Activated naive CD4-positive, alpha-beta T cell treated with anti-CD3 and anti-CD28 coated beads, Interleukin-2, amount 10 ng/mL, durations not matched to agents 7 days and 5 days (primary cell): ENCODE results near the gene TACC2.
A peak's percentile ranks its signal among the peaks of the same experiment; 100 is the strongest.

Experiments
- CTCF ChIA-PET: fragments of 350-600 bp; sonication (Branson Sonifier 250); formaldehyde crosslinking; loops from one replicate; lab custom pipeline; 2021; ENCODE audit warnings: antibody characterized with exemption; lab: Charles Lee
- DNase-seq: peaks from one replicate; pipeline ENCODE4 v3.0.0-alpha.2; 2020
- H3K27ac Mint-ChIP-seq: one replicate; pipeline ENCODE4 v1.8.0; 2021; ENCODE audit warnings: mild to moderate bottlenecking, moderate library complexity, mixed read lengths
- H3K27me3 Mint-ChIP-seq: one replicate; pipeline ENCODE4 v1.8.0; 2021; ENCODE audit warnings: mild to moderate bottlenecking, mixed read lengths
- H3K36me3 Mint-ChIP-seq: one replicate; pipeline ENCODE4 v1.8.0; 2021; ENCODE audit warnings: mixed read lengths
- H3K4me1 Mint-ChIP-seq: one replicate; pipeline ENCODE4 v1.8.0; 2021; ENCODE audit warnings: mixed read lengths
- H3K4me3 Mint-ChIP-seq: one replicate; pipeline ENCODE4 v1.8.0; 2021; ENCODE audit warnings: mild to moderate bottlenecking, moderate library complexity, mixed read lengths
- H3K9me3 Mint-ChIP-seq: one replicate; pipeline ENCODE4 v1.8.0; 2021; ENCODE audit warnings: mixed read lengths

TACC2 gene

DNA sequence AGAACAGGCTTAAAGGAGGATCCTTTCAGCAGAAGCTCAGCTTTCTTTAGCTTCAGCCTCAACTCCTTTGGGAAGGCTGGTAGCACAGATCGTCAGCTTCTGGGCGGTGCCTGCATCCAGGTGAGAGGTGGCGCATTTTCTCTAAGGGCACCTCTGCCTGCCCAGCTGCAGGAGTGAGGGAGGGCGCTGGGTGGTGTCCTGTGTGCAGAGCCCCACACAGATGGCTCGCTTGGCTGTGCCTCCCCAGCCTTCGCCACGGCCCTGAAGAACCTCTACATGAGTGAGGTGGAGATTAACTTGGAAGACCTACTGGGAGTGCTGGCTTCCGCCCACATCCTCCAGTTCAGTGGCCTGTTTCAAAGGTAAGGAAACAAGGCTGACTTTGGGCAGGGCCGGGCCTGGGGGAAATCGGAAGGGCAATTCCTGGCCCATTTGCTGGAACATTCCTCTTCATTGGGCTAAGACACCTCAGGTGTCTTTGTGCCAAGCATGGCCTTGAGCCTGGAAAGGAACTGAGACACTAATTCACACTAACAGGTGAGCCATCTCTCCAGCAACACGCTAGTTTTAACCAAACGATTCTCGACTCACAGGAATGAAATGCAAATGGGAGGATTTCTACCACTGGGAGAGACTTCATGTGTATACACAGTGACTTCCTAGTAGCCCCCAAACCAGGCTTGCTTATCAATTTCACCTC is 302.0 kb downstream of the TACC2 start:
- Mint-ChIP-seq H3K9me3 (no peaks in the 10 kb centered on the region), H3K4me1 (peaks cover 19% of the 10 kb centered on the region), H3K27ac (no peak overlapping the region), H3K36me3 (no peaks in the 10 kb centered on the region), H3K4me3 (no peak overlapping the region), H3K27me3 (peaks cover 20% of the 10 kb centered on the region)
- CTCF ChIA-PET: no interaction called here
- no peak for DNase-seq

DNA sequence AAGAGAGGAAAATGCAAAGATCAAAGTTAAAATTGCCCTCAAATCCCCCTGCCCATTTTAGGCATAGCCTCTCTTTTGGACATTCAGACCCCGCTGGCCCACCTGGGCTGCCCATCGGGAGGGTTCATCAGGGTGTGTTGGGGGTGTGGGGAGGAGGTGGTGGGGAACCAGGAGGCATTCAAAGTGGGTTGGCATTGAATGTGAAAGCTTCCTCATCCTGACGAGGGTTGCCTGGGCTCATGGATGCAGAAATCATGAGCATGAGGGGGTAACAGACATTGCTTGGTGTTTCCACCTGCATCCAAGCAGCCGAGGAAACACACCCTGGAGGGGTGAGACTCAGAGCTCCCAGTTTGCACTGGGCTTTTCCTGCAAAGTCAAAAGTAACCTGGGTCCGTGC is 302.8 kb downstream of the TACC2 start:
- H3K4me1 Mint-ChIP-seq: peaks cover 19% of the 10 kb centered on the region
- no peaks in the 10 kb centered on the region for H3K36me3 Mint-ChIP-seq
- no peaks in the 10 kb centered on the region for H3K9me3 Mint-ChIP-seq
- H3K27ac Mint-ChIP-seq: no peak overlapping the region
- peaks cover 19% of the 10 kb centered on the region for H3K27me3 Mint-ChIP-seq
- CTCF ChIA-PET: no interaction called here
- no peak for DNase-seq
- no peak overlapping the region for H3K4me3 Mint-ChIP-seq

DNA sequence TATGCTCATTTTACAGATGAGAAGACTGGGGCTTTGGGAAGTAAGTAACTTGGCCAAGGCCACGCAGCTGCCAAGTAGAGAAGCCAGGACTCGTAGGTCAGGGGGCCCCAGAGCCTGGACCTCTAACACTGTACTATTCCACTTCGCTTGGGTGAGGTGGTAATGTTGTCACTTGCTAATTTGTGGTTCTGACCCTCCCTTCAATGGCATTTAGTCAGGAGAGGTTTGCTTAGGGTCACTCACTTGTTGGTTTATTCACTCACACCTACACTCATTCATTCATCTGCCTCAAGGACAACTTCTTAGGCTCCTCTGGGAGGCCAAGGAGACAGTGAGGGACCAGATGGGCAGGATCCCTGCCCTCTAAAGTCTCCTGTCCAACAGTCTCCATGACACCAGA is 303.4 kb downstream of the TACC2 start:
- no peak for DNase-seq
- H3K36me3 Mint-ChIP-seq: no peaks in the 10 kb centered on the region
- no peak overlapping the region for H3K27ac Mint-ChIP-seq
- peaks cover 26% of the 10 kb centered on the region for H3K27me3 Mint-ChIP-seq
- H3K4me3 Mint-ChIP-seq: no peak overlapping the region
- no peaks in the 10 kb centered on the region for H3K9me3 Mint-ChIP-seq
- CTCF ChIA-PET: interaction anchor here (1.2 kb wide), 1 partner anchor 9 kb away, joined by 3 read pairs; no protein-coding TSS in a partner anchor
- H3K4me1 Mint-ChIP-seq: peaks cover 19% of the 10 kb centered on the region

DNA sequence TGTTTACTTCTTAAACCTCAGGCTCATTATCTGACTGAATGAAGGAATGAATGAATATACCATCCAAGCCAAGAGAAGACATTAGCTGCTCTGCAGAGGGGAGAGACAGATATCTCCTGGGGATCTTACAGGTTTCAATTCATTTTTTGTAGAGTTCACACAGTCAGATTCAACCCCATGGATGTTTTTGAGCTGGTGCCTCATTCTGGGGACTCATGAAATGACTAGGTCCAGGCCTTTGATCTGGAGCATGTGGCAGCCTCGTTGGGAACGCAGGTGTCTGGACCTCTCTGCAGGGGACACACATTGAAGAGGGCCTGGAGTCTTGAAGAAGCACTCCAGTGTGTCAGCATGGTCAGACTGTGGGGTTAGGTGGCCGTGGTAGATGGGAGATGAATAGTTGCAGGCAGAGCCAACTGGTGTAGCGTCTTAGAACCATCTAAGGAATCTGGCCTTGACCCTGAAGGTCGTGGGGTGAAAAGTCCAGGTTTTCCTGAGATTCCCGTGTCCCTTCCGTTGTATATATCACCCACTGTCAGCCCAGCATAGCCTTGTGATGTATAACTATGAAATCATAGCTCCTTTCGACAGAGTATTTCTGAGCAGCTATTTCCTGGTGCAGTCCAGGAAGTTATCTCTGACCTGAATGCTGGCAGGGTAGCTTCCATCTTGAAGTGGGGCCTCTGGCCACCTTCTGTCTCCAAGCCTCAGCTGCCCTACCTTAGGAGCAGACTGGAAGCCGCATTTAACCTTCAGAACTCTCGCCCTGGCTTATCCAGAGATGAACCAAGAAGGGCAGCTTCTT is 304.4 kb downstream of the TACC2 start:
- DNase-seq: no peak
- CTCF ChIA-PET: interaction anchor here (1.2 to 1.3 kb wide), 2 partner anchors 10 to 143 kb away, joined by 3 to 5 read pairs; no protein-coding TSS in a partner anchor
- H3K4me1 Mint-ChIP-seq: peaks cover 19% of the 10 kb centered on the region
- no peak overlapping the region for H3K4me3 Mint-ChIP-seq
- no peaks in the 10 kb centered on the region for H3K9me3 Mint-ChIP-seq
- H3K36me3 Mint-ChIP-seq: no peaks in the 10 kb centered on the region
- peaks cover 26% of the 10 kb centered on the region for H3K27me3 Mint-ChIP-seq
- no peak overlapping the region for H3K27ac Mint-ChIP-seq

DNA sequence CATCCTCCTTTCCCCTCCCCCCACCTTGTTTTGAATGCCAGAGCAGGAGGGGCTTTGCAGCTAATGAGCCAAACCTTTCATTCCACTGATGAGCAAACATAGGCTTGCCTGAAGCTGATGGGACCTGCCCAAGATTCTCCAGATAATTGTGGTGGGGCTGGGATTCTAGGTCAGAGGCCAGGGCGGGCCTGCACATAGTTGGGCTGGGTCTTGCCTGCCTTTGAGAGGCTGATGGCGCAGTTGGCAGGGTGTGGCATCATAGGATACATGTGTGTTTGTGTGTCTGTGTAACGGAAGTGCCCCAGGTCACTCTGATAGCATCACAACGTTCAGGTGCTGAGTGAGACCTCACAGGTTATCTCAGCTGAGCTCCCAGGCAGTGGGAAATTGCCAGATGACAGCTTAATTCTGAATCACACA is 305.0 kb downstream of the TACC2 start:
- no peaks in the 10 kb centered on the region for H3K9me3 Mint-ChIP-seq
- peaks cover 19% of the 10 kb centered on the region for H3K4me1 Mint-ChIP-seq
- no peaks in the 10 kb centered on the region for H3K36me3 Mint-ChIP-seq
- H3K27ac Mint-ChIP-seq: no peak overlapping the region
- peaks cover 27% of the 10 kb centered on the region for H3K27me3 Mint-ChIP-seq
- CTCF ChIA-PET: interaction anchor here (1.3 kb wide), 1 partner anchor 142 kb away, joined by 5 read pairs; no protein-coding TSS in a partner anchor
- DNase-seq: no peak
- H3K4me3 Mint-ChIP-seq: no peak overlapping the region

DNA sequence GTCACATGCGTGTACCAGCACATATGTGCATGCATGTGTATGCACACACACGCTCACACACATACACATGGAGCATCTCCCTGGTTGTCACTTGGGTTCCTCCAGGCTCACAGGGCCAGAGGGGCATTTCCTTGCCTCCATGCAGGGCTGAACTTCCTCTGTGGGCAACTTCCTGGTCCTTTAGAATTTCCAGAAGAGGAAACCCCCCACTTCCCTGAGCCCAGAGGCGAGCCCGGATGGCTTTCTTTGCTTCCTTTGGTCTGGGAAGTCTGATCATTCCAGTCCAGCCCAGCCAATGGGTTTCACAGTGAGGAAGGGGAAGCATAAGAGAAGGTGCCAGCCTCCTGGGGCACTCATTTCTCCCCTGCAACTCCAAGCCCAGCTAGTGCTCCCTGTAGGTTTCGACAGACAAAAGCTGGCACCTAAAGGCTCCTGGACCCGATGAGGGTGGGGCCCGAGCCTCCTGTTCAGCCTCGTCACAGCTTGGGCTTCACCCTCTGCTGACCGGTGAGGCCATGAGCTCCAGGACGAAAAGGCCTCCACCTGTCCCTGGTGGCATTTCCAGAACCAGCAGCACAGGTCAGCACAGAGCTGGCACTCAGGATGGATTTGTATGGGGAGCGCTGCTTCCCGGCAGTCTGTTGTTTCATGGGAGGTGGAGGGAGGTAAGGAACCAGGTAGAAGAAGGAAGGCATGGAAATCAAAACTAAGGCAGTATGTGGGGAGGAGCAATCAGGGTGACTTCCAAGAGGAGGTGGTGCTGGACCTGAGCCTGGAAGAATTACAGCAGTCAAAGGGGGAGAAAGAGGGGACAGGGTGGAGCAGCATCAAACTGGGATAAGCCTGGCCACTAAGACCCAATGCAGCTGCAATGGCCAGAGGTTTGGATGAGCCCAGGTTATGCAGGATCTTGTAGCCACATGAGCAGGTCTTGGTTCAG is 305.8 kb downstream of the TACC2 start:
- no peak overlapping the region for H3K4me3 Mint-ChIP-seq
- peak overlapping the region; percentile 9 for H3K27ac Mint-ChIP-seq
- CTCF ChIA-PET: interaction anchor here (2.0 to 3.9 kb wide), 2 partner anchors 15 to 140 kb away, joined by 6 to 25 read pairs; no protein-coding TSS in a partner anchor

DNA sequence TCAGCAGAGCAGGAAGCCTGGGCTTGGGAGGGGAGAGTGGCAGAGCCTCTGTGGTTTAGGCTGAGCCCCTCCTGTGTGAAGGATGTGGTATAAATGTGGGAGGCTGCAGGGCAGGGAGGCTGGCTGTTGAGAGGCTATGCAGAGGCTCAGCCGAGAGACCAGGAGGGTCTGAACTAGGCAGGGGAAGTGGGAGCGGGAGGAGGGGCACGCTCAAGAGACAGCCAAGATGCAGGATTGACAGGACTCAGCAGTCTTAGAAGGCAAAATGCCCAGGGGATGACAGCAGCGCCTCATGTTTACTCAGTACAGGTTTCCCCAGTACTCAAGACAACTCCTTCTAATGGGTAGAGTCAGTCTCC is 306.5 kb downstream of the TACC2 start:
- peaks cover 19% of the 10 kb centered on the region for H3K4me1 Mint-ChIP-seq
- H3K36me3 Mint-ChIP-seq: no peaks in the 10 kb centered on the region

More for the DNA sequence above, 305.8 kb downstream of the TACC2 start:
- Mint-ChIP-seq H3K4me1 (peaks cover 19% of the 10 kb centered on the region), H3K27me3 (peaks cover 32% of the 10 kb centered on the region), H3K36me3 (no peaks in the 10 kb centered on the region), H3K9me3 (no peaks in the 10 kb centered on the region)
- no peak for DNase-seq

DNA sequence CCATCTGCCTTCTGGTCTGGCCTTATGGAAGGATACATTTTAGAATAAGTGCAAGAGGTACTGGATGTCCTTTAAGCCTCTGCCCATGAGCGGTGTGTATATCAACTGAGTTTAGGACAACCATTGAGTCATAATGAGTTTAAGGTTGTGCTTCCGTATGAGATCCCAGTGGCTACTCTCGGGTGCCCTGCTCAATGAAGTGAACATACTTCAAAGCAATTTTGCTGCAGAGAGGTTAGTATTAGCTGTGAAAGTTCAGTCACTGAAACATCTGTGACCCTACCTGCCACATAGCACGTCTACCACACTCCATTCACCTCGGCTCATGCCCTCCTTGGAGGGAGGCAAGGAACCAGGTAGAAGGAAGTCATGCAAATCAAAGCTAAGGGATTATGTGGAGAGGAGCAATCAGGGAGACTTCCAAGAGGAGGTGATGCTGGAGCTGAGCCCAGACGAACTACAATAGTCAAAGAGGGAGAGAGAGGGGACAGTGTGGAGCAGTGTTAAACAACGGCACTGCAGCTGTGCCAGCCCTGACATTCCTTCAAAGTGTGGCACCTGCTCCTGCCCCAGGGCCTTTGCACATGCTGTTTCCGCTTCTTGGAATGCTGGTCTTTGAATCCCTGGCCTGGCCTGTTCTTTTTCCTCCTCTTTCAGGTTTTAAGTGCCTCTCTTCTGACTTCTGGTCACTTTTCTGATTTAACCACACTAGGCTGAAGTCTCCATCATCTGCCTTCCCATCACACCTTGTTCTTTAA is 307.6 kb downstream of the TACC2 start:
- no peak for DNase-seq
- peaks cover 30% of the 10 kb centered on the region for H3K27me3 Mint-ChIP-seq
- no peaks in the 10 kb centered on the region for H3K9me3 Mint-ChIP-seq
- peaks cover 19% of the 10 kb centered on the region for H3K4me1 Mint-ChIP-seq
- CTCF ChIA-PET: interaction anchor here (0.9 to 3.9 kb wide), 5 partner anchors 17 to 396 kb away, joined by 3 to 25 read pairs (median 5); no protein-coding TSS in a partner anchor
- no peaks in the 10 kb centered on the region for H3K36me3 Mint-ChIP-seq
- no peak overlapping the region for H3K27ac Mint-ChIP-seq
- H3K4me3 Mint-ChIP-seq: no peak overlapping the region

More for the DNA sequence above, 306.5 kb downstream of the TACC2 start:
- Mint-ChIP-seq H3K4me3 (no peak overlapping the region), H3K27ac (peak overlapping the region; percentile 9), H3K27me3 (peaks cover 33% of the 10 kb centered on the region), H3K9me3 (no peaks in the 10 kb centered on the region)
- peak; percentile 33 for DNase-seq
- CTCF ChIA-PET: interaction anchor here (1.8 to 3.9 kb wide), 3 partner anchors 16 to 270 kb away, joined by 5 to 25 read pairs (median 6); no protein-coding TSS in a partner anchor

DNA sequence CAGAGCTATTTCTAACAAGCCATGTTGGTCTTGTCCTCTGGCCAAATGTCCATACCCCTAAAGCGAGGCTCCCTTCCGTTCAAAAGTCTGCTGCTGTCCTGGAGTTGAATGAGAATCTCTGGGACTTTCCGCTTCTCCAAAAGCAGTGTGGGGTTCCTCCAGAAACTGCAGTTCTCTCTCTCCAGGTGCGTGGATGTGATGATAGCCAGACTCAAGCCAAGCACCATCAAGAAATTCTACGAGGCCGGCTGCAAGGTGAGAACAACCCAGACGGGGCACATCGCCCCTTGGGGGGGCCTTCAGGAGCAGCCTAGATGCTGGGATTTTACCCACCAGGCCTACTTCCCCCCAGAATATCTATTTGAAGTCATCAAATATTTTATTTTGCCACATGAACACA is 308.6 kb downstream of the TACC2 start:
- peaks cover 30% of the 10 kb centered on the region for H3K27me3 Mint-ChIP-seq
- no peaks in the 10 kb centered on the region for H3K36me3 Mint-ChIP-seq
- H3K4me3 Mint-ChIP-seq: no peak overlapping the region
- peaks cover 19% of the 10 kb centered on the region for H3K4me1 Mint-ChIP-seq
- DNase-seq: no peak
- H3K27ac Mint-ChIP-seq: no peak overlapping the region
- H3K9me3 Mint-ChIP-seq: no peaks in the 10 kb centered on the region
- CTCF ChIA-PET: interaction anchor here (0.7 to 3.9 kb wide), 4 partner anchors 137 to 395 kb away, joined by 3 to 25 read pairs (median 4); no protein-coding TSS in a partner anchor

DNA sequence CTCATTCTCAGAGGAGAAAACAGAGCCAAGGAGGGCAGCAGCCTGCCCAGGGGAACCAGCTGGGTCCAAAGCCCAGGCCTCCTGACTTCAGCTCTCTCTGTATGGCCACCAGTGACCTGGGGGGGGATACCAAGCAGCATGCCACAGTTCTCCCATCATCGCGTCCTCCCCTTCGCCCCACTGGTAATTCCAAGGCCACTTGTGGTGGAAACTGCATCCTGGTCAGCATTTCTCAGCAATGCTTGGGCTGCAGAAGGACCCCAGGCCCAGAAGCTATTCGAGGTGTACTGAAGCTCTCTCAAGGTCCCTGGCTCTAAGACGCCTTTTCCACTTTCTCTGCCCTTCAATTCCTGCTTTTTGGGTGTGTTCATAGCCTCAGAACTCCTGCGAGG is 309.2 kb downstream of the TACC2 start:
- H3K9me3 Mint-ChIP-seq: no peaks in the 10 kb centered on the region
- H3K4me1 Mint-ChIP-seq: peaks cover 16% of the 10 kb centered on the region
- H3K27me3 Mint-ChIP-seq: peaks cover 30% of the 10 kb centered on the region
- no peak overlapping the region for H3K27ac Mint-ChIP-seq
- no peak overlapping the region for H3K4me3 Mint-ChIP-seq
- no peaks in the 10 kb centered on the region for H3K36me3 Mint-ChIP-seq
- CTCF ChIA-PET: interaction anchor here (1.0 to 3.9 kb wide), 15 partner anchors 10 to 352 kb away, joined by 3 to 54 read pairs (median 4); no protein-coding TSS in a partner anchor
- DNase-seq: no peak

DNA sequence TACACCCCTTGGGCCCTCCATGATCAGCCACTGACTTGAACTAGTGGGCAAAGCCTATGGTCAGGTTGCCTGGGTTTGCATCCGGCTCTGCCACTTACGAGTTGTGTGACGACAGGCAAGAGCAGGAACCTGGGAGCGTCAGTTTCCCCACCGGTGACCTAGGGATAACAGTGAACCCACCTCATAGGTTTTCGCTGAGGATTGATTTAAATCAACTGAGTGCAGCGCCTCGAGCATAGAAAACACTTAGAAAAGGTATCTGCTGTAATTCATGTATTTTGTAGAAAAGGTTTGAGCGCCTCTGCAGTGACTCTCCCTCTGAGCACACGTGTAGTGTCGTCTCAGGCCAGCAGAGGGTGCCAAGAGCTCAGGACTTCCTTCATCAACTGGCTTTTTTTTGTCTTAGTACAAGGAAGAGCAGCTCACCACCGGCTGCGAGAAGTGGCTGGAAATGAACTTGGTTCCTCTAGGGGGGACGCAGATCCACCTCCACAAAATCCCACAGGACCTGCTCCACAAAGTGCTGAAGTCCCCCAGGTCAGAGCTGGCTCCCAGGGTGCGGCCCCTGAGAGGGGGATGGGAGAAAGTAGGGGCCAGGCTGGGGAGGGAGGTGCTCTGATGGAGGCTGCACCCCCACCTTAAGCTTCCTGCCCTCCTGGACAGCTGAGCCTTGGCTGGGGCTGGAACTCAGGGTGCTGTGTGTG is 309.8 kb downstream of the TACC2 start:
- CTCF ChIA-PET: interaction anchor here (0.6 to 2.2 kb wide), 24 partner anchors 9 to 1153 kb away, joined by 3 to 54 read pairs (median 4); partner anchors contain the start of gene BTBD16
- DNase-seq: peak; percentile 76
- Mint-ChIP-seq H3K9me3 (no peaks in the 10 kb centered on the region), H3K36me3 (no peaks in the 10 kb centered on the region), H3K4me1 (peaks cover 14% of the 10 kb centered on the region), H3K27me3 (peaks cover 30% of the 10 kb centered on the region), H3K4me3 (no peak overlapping the region), H3K27ac (no peak overlapping the region)

DNA sequence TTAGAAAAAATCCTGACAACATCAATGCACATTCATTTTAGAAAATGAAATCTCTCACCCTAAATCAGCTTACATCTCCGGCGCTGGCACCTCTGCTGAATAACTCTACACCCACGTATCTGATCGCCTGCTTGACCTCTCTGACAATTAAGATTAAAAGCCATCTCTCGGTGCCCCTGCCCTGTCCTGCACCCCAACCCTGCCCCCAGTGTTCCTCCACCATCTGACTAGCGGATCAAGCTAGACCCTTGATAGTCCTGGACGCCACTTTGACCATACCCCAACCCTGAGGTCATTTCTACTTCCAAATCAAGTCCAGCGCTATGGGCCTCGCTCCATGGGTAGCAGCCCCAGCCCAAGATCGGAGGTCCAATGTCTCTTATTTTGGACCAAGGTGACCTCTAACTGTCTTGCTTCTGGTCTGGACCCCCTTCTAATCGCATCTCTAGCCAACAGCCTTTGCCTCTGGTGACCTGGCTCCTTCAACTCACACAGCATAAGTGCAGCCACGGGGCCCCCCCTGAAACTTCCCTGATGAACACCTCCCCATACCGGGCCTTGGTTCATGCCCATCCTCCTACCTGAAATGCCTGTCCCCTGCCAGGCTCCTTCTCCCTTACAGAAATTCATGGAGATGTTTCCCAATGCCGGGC is 310.6 kb downstream of the TACC2 start:
- CTCF ChIA-PET: interaction anchor here (0.6 to 2.2 kb wide), 24 partner anchors 9 to 1152 kb away, joined by 3 to 54 read pairs (median 4); partner anchors contain the start of gene BTBD16
- no peak overlapping the region for H3K4me3 Mint-ChIP-seq
- no peaks in the 10 kb centered on the region for H3K9me3 Mint-ChIP-seq
- no peaks in the 10 kb centered on the region for H3K36me3 Mint-ChIP-seq
- peaks cover 30% of the 10 kb centered on the region for H3K27me3 Mint-ChIP-seq
- peaks cover 12% of the 10 kb centered on the region for H3K4me1 Mint-ChIP-seq
- no peak overlapping the region for H3K27ac Mint-ChIP-seq
- no peak for DNase-seq
